ENCODE results near the gene UTS2.

Gene UTS2

GRCh38 chr1:7852804-7853683 lies at the start of gene UTS2:
Gene UTS2, minus strand, starts transcription at chr1:7853065. Its CDS starts 62 bp downstream, at chr1:7853003.
- DNase-seq = no peak

GRCh38 chr1:7899741-7900140 lies 46.9 kb upstream of the UTS2 start:
- DNase-seq = no peak

GRCh38 chr1:7898962-7899361 lies 46.1 kb upstream of the UTS2 start:
- no peak for DNase-seq

GRCh38 chr1:7896994-7897393 lies 44.1 kb upstream of the UTS2 start:
- DNase-seq = no peak

GRCh38 chr1:7893529-7894180 lies 40.8 kb upstream of the UTS2 start:
- no peak for DNase-seq

- DNase-seq = no peak
Measured at GRCh38 chr1:7891804-7892203, 38.9 kb upstream of the UTS2 start.

GRCh38 chr1:7890853-7891252 lies 38.0 kb upstream of the UTS2 start:
- DNase-seq = no peak

GRCh38 chr1:7888248-7889081 lies 35.6 kb upstream of the UTS2 start:
- no peak for DNase-seq

- no peak for DNase-seq
Measured at GRCh38 chr1:7886405-7886745, 33.5 kb upstream of the UTS2 start.

GRCh38 chr1:7885513-7886404 lies 32.9 kb upstream of the UTS2 start:
- DNase-seq = peak; percentile 33

GRCh38 chr1:7884757-7885156 lies 31.9 kb upstream of the UTS2 start:
- DNase-seq = no peak

- no peak for DNase-seq
Measured at GRCh38 chr1:7879228-7879627, 26.4 kb upstream of the UTS2 start.

- DNase-seq = no peak
Measured at GRCh38 chr1:7878027-7878426, 25.2 kb upstream of the UTS2 start.

- DNase-seq = no peak
Measured at GRCh38 chr1:7873801-7874795, 21.2 kb upstream of the UTS2 start.

GRCh38 chr1:7871136-7871535 lies 18.3 kb upstream of the UTS2 start:
- DNase-seq = no peak

GRCh38 chr1:7869136-7869920 lies 16.5 kb upstream of the UTS2 start:
- no peak for DNase-seq

- no peak for DNase-seq
Measured at GRCh38 chr1:7868070-7868780, 15.4 kb upstream of the UTS2 start.

GRCh38 chr1:7865978-7866377 lies 13.1 kb upstream of the UTS2 start:
- no peak for DNase-seq

GRCh38 chr1:7863756-7864328 lies 11.0 kb upstream of the UTS2 start:
- no peak for DNase-seq

Data from activated CD4-positive, alpha-beta T cell treated with anti-CD3 and anti-CD28 coated beads, Interleukin-2, Interleukin-6, amounts not matched to agents 100 ng/mL and 50 ng/mL, durations not matched to agents 16 hours and 8 hours (primary cell).